ENCODE measurements around the gene CCL1.

- no peak for TF ChIP-seq REST (IDR thresholded peaks at IDR 0.05; ENCODE audit: insufficient read depth in 1 of 2, low read depth in 2 of 2, low read length in 2 of 2)
- no peak for TF ChIP-seq POLR2AphosphoS5 (IDR thresholded peaks at IDR 0.05; ENCODE audit: low read depth, low read length)
These were observed 15.7 kb upstream of the CCL1 start for GRCh38 chr17:34378664-34379101.

Data from PFSK-1 (cell line).